WTC11 (cell line): ENCODE results near the gene RAB23. TPM values are rescaled to one million over a fixed set of nuclear protein-coding genes. Genes with fewer than 3 reads are reported as not detected.
"Not testable (repeated sequence)": the region's sequence is repeated elsewhere in the genome, so short reads cannot be mapped to it uniquely, and the experiment has no call there.

Source experiments
- ATAC-seq: fragments of 200-7000 bp; cut with Tn5 transposase; 2 replicates; pipeline ENCODE4 v1.10.0; 2021; ENCODE audit warnings: mild to moderate bottlenecking, moderate library complexity
- CTCF ChIA-PET: fragments of 300-600 bp; sonication (Branson Sonifier 250); formaldehyde crosslinking; loops from one replicate; lab custom pipeline; 2021; ENCODE audit warnings: antibody characterized with exemption; lab: Charles Lee
- POLR2A ChIA-PET: fragments of 350-600 bp; sonication (Branson Sonifier 250); formaldehyde crosslinking; loops from one replicate; lab custom pipeline; 2021; ENCODE audit warnings: antibody characterized with exemption; lab: Charles Lee
- DNase-seq: peaks from one replicate; pipeline ENCODE4 v3.0.0; 2021; ENCODE audit warnings: low spot score
- H3K27ac Mint-ChIP-seq: 2 replicates; pipeline ENCODE4 v1.8.0; 2021; ENCODE audit warnings: mixed read lengths
- H3K27me3 Mint-ChIP-seq: 2 replicates; pipeline ENCODE4 v1.8.0; 2021; ENCODE audit warnings: low read depth, mild to moderate bottlenecking, moderate library complexity, mixed read lengths
- H3K36me3 Mint-ChIP-seq: 2 replicates; pipeline ENCODE4 v1.8.0; 2021; ENCODE audit warnings: mixed read lengths
- H3K4me1 Mint-ChIP-seq: 2 replicates; pipeline ENCODE4 v1.8.0; 2022; ENCODE audit warnings: mixed read lengths
- H3K4me3 Mint-ChIP-seq: 2 replicates; pipeline ENCODE4 v1.8.0; 2021; ENCODE audit warnings: mild to moderate bottlenecking, moderate library complexity, mixed read lengths
- H3K9me3 Mint-ChIP-seq: 2 replicates; pipeline ENCODE4 v1.8.0; 2021; ENCODE audit warnings: mixed read lengths
- ATF2 ChIP-seq: sonication (generic); formaldehyde crosslinking; IDR thresholded peaks from 2 replicates; pipeline ENCODE4 v1.8.1; 2022; ENCODE audit warnings: low read depth, missing genetic modification reagents, borderline replicate concordance
- CREM ChIP-seq: sonication (generic); formaldehyde crosslinking; IDR thresholded peaks from 2 replicates; pipeline ENCODE4 v1.8.1; 2022; ENCODE audit warnings: mild to moderate bottlenecking, missing genetic modification reagents, moderate library complexity
- E2F4 ChIP-seq: sonication (generic); formaldehyde crosslinking; IDR thresholded peaks from 2 replicates; pipeline ENCODE4 v1.8.1; 2022; ENCODE audit warnings: low read depth, mild to moderate bottlenecking, moderate library complexity, missing genetic modification reagents, borderline replicate concordance
- ESRRA ChIP-seq: sonication (generic); formaldehyde crosslinking; IDR thresholded peaks from 2 replicates; pipeline ENCODE4 v1.8.1; 2022; ENCODE audit warnings: mild to moderate bottlenecking, missing genetic modification reagents, borderline replicate concordance
- FOXJ3 ChIP-seq: sonication (generic); formaldehyde crosslinking; IDR thresholded peaks from 2 replicates; pipeline ENCODE4 v1.9.0; 2021; ENCODE audit warnings: missing genetic modification reagents, mild to moderate bottlenecking, borderline replicate concordance
- HMGXB4 ChIP-seq: sonication (generic); formaldehyde crosslinking; IDR thresholded peaks from 2 replicates; pipeline ENCODE4 v1.8.1; 2023; ENCODE audit warnings: mild to moderate bottlenecking, moderate library complexity, missing genetic modification reagents
- NFATC4 ChIP-seq: fragments of 250-450 bp; sonication (Bioruptor Pico); IDR thresholded peaks from 2 replicates; pipeline ENCODE4 v1.9.0; 2021; ENCODE audit warnings: mild to moderate bottlenecking
- SMAD4 ChIP-seq: sonication (generic); formaldehyde crosslinking; IDR thresholded peaks from 2 replicates; pipeline ENCODE4 v1.8.0; 2022; ENCODE audit warnings: mild to moderate bottlenecking, missing genetic modification reagents
- TEAD1 ChIP-seq: sonication (generic); formaldehyde crosslinking; IDR thresholded peaks from 2 replicates; pipeline ENCODE4 v1.8.0; 2022; ENCODE audit warnings: mild to moderate bottlenecking, missing genetic modification reagents
- USF2 ChIP-seq: sonication (generic); formaldehyde crosslinking; IDR thresholded peaks from 2 replicates; pipeline ENCODE4 v1.8.1; 2023; ENCODE audit warnings: mild to moderate bottlenecking, missing genetic modification reagents, moderate library complexity
- ZMAT4 ChIP-seq: fragments of 250-450 bp; sonication (Bioruptor Pico); IDR thresholded peaks from 2 replicates; pipeline ENCODE4 v1.9.0; 2021; ENCODE audit warnings: mild to moderate bottlenecking
- ZNF232 ChIP-seq: sonication (generic); formaldehyde crosslinking; IDR thresholded peaks from 2 replicates; pipeline ENCODE4 v1.8.0; 2022; ENCODE audit warnings: mild to moderate bottlenecking, missing genetic modification reagents
- ZNF263 ChIP-seq: sonication (generic); formaldehyde crosslinking; IDR thresholded peaks from 2 replicates; pipeline ENCODE4 v1.8.1; 2022; ENCODE audit warnings: low read depth, mild to moderate bottlenecking, moderate library complexity, missing genetic modification reagents
- ZNF416 ChIP-seq: fragments of 250-450 bp; sonication (Bioruptor Pico); IDR thresholded peaks from 2 replicates; pipeline ENCODE4 v1.9.0; 2021; ENCODE audit warnings: mild to moderate bottlenecking, inconsistent platforms
- ZNF423 ChIP-seq: fragments of 250-450 bp; sonication (Bioruptor Pico); IDR thresholded peaks from 2 replicates; pipeline ENCODE4 v2.1.2; 2022; ENCODE audit warnings: mild to moderate bottlenecking, moderate library complexity
- ZNF512 ChIP-seq: sonication (generic); formaldehyde crosslinking; IDR thresholded peaks from 2 replicates; pipeline ENCODE4 v1.8.1; 2022; ENCODE audit warnings: missing genetic modification reagents, borderline replicate concordance
- total RNA-seq: library from RNA; stranded (reverse); gene quantifications from 3 replicates; pipeline ENCODE4 v1.2.3, GENCODE V29; 2021
- TF ChIP-seq, protein P1 (sequence below): fragments of 250-450 bp; sonication (Bioruptor Pico); IDR thresholded peaks from 2 replicates; pipeline ENCODE4 v1.9.0; 2021; ENCODE audit warnings: mild to moderate bottlenecking
- TF ChIP-seq, protein P2 (sequence below): sonication (generic); formaldehyde crosslinking; IDR thresholded peaks from 2 replicates; pipeline ENCODE4 v1.8.0; 2022; ENCODE audit warnings: mild to moderate bottlenecking, missing genetic modification reagents
- TF ChIP-seq, protein P3 (sequence below): sonication (generic); formaldehyde crosslinking; IDR thresholded peaks from 2 replicates; pipeline ENCODE4 v1.8.1; 2023; ENCODE audit warnings: mild to moderate bottlenecking, missing genetic modification reagents, moderate library complexity

Gene RAB23
- total RNA-seq, 1 experiment from 2014 or later = 11.3 TPM

GRCh38 chr6:57243954-57244353 is 21.8 kb upstream of the RAB23 start:
- CTCF ChIA-PET = no interaction called here

DNA sequence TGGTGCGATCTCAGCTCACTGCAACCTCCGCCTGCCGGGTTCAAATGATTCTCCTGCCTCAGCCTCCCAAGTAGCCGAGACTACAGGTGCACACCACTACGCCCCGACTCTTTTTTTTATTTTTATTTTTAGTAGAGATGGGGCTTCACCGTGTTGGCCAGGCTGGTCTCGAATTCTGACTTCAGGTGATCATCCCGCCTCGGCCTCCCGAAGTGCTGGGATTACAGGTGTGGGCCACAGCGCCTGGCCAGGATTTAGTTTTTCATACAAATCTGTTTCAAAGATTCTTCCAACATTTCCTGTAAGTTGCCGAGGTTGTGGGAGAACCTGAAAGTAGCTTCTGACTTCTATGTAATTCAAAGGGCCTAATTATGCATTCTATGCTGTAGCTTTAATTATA is 21.4 kb upstream of the RAB23 start:
- POLR2A ChIA-PET, DNase-seq, CTCF ChIA-PET, H3K36me3 Mint-ChIP-seq, H3K4me3 Mint-ChIP-seq, H3K27me3 Mint-ChIP-seq, H3K27ac Mint-ChIP-seq, H3K4me1 Mint-ChIP-seq, ATAC-seq: not testable (repeated sequence)
- H3K9me3 Mint-ChIP-seq = peaks cover 19% of the 10 kb centered on the region

More at GRCh38 chr6:57243954-57244353, 21.8 kb upstream of the RAB23 start:
- no peak overlapping the region for H3K27ac Mint-ChIP-seq
- H3K36me3 Mint-ChIP-seq = peaks cover 3% of the 10 kb centered on the region; the same call in 1 of the 2 replicates
- TF ChIP-seq FOXJ3 (CRISPR knock-in tag) (no peak), HMGXB4 (CRISPR knock-in tag) (no peak), ESRRA (CRISPR knock-in tag) (no peak), ZNF232 (no peak), ZNF263 (CRISPR knock-in tag) (no peak), SMAD4 (CRISPR knock-in tag) (no peak), TEAD1 (CRISPR knock-in tag) (no peak), CREM (CRISPR knock-in tag) (no peak), ZMAT4 (CRISPR knock-in tag) (no peak), NFATC4 (no peak), ATF2 (no peak), ZNF512 (CRISPR knock-in tag) (no peak), ZNF416 (CRISPR knock-in tag) (no peak)
- TF ChIP-seq, protein P1, sequence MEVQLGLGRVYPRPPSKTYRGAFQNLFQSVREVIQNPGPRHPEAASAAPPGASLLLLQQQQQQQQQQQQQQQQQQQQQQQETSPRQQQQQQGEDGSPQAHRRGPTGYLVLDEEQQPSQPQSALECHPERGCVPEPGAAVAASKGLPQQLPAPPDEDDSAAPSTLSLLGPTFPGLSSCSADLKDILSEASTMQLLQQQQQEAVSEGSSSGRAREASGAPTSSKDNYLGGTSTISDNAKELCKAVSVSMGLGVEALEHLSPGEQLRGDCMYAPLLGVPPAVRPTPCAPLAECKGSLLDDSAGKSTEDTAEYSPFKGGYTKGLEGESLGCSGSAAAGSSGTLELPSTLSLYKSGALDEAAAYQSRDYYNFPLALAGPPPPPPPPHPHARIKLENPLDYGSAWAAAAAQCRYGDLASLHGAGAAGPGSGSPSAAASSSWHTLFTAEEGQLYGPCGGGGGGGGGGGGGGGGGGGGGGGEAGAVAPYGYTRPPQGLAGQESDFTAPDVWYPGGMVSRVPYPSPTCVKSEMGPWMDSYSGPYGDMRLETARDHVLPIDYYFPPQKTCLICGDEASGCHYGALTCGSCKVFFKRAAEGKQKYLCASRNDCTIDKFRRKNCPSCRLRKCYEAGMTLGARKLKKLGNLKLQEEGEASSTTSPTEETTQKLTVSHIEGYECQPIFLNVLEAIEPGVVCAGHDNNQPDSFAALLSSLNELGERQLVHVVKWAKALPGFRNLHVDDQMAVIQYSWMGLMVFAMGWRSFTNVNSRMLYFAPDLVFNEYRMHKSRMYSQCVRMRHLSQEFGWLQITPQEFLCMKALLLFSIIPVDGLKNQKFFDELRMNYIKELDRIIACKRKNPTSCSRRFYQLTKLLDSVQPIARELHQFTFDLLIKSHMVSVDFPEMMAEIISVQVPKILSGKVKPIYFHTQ = no peak
- H3K4me1 Mint-ChIP-seq = peaks cover 4% of the 10 kb centered on the region; the same call in 1 of the 2 replicates
- POLR2A ChIA-PET = no interaction called here
- H3K4me3 Mint-ChIP-seq = no peak overlapping the region
- no peak for DNase-seq
- no peak for ATAC-seq
- H3K27me3 Mint-ChIP-seq = no peaks in the 10 kb centered on the region
- peaks cover 19% of the 10 kb centered on the region for H3K9me3 Mint-ChIP-seq

DNA sequence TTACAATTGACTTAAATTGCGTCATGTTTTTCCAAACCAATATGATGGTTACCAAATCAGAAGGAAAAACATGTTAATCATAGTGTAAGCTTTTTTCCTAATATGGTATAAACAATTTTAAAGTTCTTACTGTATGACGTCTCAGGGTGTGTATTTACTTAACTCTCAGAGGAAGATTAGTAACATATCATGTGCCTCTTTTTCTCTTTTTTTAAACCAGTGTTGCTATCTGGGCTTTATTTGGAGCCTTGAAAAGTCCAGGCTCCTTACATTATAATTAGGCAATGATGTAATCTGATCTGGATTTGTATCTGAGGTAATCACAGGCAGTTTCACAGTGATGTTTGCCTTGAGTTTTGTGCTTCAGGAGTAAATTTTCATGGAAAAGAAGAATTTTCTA is 20.4 kb upstream of the RAB23 start:
- DNase-seq (no peak), ATAC-seq (no peak)
- H3K27me3 Mint-ChIP-seq = no peaks in the 10 kb centered on the region
- CTCF ChIA-PET = no interaction called here
- peaks cover 13% of the 10 kb centered on the region for H3K9me3 Mint-ChIP-seq
- H3K4me3 Mint-ChIP-seq = no peak overlapping the region
- H3K27ac Mint-ChIP-seq = no peak overlapping the region
- POLR2A ChIA-PET = no interaction called here
- H3K36me3 Mint-ChIP-seq = peaks cover 3% of the 10 kb centered on the region; the same call in 1 of the 2 replicates
- no peaks in the 10 kb centered on the region for H3K4me1 Mint-ChIP-seq
- TF ChIP-seq E2F4 (CRISPR knock-in tag) = no peak
- TF ChIP-seq USF2 (CRISPR knock-in tag) = no peak
- TF ChIP-seq, protein P2, sequence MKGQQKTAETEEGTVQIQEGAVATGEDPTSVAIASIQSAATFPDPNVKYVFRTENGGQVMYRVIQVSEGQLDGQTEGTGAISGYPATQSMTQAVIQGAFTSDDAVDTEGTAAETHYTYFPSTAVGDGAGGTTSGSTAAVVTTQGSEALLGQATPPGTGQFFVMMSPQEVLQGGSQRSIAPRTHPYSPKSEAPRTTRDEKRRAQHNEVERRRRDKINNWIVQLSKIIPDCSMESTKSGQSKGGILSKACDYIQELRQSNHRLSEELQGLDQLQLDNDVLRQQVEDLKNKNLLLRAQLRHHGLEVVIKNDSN (CRISPR knock-in tag) = no peak
- no peak for TF ChIP-seq ZNF423 (CRISPR knock-in tag)
- TF ChIP-seq, protein P3, sequence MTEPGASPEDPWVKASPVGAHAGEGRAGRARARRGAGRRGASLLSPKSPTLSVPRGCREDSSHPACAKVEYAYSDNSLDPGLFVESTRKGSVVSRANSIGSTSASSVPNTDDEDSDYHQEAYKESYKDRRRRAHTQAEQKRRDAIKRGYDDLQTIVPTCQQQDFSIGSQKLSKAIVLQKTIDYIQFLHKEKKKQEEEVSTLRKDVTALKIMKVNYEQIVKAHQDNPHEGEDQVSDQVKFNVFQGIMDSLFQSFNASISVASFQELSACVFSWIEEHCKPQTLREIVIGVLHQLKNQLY (CRISPR knock-in tag) = no peak
- TF ChIP-seq NFATC4 = no peak
